Fibroblast of skin of left quadriceps (primary cell): ENCODE data around the gene FERMT2.
A peak's percentile ranks its signal among the peaks of the same experiment; 100 is the strongest.
"Not testable (repeated sequence)": the region's sequence is repeated elsewhere in the genome, so short reads cannot be mapped to it uniquely, and the experiment has no call there.

ENCODE experiments used
- DNase-seq, 2 experiments: peaks; one replicate each; pipeline ENCODE4 v3.0.0-alpha.2; 2013; ENCODE audit warnings: low read depth in 2 of 2

Gene FERMT2

DNA sequence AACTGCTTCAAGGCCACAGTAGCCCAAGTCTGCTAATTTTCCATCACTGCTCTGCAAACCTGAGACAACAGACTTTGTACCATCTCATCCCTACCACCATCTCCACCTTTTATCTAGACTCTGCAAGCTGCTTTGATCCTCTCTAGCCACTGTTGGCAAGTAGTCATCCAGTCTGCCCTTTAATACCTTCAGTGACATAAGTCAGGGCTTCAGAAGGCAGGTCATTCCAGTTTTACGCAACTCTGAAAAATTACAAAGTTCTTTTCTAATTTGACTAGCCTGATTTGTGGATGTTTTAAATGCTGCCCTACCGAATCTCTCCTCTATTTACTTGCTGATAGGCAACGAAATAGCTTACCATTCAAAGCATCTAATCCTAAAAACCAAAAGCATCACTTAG is 2.8 kb downstream of the FERMT2 start:
- DNase-seq, result no peak

DNA sequence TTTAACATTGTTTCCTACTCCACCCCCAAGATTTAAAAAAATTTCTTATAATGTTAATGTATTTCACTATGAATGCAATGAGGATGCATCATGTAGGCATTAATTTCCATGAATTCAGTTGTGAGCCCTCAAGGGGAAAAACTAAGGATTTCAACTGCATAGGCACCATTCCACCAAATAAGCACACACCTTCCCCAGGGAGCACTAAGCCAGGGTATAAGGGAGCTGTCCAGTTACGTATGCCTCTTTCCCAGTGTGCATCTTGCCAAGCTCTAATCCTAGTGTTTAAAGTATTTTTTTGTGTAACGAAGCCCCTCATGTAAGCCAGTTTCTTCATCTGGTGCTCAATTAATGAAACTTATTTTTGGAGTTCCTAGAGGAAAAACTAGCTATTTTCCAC is 6.6 kb downstream of the FERMT2 start:
- no peak for DNase-seq

DNA sequence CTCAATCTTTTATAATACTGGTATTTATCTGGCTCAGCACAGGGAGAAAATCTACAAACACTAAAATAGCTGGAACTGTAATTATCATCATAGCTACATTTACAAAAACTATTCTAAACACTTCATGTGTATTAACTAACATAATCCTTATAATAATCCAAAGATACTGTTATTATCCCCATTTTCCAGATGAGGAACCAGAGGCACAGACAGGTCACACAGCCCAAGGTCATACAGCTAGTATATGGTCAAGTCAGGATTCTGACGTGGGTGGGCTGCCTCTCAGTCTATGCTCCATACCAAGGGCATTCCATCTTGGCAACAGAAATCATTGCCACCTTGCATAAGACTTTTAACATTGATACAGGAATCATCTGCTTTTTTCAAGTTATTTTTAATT is 11.4 kb downstream of the FERMT2 start:
- DNase-seq, result no peak

DNA sequence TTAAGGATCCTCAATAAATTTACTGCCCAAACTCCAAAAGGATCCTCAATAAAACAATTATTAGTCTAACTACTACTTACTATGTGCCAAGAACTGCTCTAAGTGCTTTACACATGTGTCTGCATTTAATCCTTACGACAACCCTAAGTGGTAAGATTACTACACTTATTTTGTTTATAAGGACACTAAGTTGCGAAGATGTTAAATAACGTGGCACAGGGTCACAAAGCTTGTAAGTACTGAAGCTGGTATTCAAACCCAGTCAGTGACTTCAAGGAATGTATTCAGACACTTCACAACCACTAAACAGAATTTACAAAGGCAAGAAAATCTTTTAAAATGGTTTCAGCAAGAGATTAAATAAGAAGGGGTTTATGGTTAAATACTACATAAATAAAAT is 13.0 kb downstream of the FERMT2 start:
- DNase-seq, result no peak

DNA sequence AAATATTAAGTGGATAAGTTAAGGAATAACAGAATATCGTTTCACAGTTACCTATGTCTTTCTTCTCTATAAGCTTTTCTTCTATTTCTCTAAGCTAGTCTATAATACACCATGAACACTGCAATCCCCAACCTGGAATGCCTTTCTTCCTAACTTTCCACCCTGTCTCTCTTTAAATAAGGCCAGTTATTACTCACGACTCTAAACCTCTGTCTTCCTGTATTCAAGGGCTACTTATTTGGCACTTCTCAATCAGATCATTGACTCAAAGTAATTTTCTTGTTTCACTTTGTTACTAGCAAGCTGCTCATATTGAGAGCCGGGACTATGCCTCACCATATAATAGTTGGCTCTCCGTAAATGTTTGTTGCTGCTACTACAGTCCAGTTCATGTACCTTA is 13.5 kb downstream of the FERMT2 start:
- no peak for DNase-seq

DNA sequence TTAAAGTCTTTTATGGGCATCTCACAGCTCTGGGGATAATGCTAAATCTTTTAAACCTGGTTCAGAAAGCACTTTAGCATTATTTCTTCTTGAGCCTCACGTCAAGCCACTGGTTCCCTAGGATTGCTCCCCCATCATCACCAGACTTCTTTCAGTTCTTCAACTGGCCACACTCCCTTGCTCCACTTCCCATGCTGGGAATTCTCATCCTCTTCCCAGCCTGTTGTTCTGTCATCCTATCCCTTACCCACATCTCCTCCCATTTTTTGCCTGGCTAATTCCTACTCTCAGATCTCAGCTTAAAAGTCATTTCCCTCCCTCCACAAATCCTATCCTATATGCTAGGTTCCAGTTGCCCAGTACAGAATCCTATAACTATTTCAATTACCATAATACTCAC is 14.4 kb downstream of the FERMT2 start:
- DNase-seq, result no peak

DNA sequence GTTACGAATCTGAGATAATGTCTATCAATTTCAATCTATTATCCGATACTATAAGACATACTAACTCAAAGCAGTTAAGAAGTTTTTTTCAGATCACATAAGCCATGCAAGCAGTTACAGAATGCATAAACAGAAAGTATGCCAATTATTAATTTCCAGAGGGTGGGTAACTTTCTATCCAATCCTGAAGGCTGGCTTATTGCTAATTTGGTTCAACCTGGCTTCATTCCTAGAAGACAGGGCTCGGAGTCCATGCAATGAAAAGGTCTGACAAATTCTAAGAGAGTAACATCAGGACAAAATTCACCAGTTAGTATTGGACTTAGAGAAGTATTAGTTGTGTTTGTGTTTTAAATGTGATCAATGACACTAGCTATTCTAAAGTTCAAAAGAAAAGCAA is 15.0 kb downstream of the FERMT2 start:
- DNase-seq, result no peak

DNA sequence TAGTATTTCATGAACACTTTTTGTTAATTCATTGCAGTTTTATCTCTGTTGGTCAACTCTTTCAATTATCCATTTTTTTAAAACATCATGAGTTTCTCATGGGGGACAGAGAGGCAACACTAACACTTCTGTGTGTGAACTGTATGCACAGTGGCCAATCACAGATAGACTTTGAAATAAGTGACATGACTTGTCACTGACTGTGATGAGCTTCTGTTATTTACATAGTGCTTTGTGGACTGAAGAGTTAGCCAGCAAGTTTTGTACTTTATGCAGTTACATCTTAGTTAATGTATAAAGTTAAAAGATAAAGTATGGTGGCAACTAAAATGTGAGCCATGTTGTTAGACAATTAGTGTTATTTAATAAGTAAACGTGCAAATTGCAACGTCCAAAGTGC is 16.1 kb downstream of the FERMT2 start:
- no peak for DNase-seq

DNA sequence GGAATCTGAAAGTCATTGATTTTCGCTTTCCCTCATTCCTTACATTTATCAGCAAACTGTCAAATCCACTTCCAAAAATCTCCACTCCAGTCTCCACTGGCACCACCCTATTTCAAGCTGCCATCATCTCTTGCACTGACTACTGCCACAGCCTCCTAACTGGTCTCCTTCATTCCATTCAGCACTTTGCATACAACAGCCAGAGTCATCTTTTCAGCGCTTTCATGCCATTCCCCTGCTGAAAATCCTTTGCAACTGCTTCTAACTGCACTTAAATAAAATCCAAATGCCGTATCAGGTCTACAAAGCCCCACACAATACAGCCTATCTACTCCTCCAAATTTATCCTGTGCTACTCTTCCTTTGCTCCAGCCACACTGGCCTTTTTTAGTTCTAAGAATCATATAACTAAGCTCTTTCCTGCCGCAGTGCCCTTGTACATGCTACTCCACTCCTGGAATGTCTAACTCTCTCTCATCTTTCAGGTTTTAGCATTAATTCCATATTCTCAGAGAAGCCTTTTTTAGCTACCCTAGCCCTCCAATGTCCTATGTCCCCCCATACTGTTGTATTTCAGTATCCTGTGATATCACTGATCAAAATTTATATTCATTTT is 21.6 kb downstream of the FERMT2 start:
- DNase-seq, result no peak

DNA sequence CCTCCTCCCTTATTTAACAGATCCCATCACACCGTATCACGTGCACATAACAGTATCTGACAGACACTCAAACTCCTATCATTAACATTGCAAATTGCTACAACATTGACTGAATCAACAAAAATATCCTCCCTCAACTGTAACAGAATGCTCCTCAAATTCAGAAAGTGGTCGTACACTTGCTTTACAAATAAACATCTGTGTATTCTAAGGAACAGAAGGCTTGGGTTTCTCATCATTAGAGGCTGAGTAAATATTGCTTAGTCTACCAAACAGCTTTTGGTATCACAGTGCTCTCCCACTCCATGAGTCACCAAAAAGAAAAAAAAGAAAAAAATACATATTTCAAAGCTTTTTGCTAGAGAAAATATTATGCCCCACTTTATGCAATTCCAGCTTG is 23.9 kb downstream of the FERMT2 start:
- DNase-seq, result no peak

DNA sequence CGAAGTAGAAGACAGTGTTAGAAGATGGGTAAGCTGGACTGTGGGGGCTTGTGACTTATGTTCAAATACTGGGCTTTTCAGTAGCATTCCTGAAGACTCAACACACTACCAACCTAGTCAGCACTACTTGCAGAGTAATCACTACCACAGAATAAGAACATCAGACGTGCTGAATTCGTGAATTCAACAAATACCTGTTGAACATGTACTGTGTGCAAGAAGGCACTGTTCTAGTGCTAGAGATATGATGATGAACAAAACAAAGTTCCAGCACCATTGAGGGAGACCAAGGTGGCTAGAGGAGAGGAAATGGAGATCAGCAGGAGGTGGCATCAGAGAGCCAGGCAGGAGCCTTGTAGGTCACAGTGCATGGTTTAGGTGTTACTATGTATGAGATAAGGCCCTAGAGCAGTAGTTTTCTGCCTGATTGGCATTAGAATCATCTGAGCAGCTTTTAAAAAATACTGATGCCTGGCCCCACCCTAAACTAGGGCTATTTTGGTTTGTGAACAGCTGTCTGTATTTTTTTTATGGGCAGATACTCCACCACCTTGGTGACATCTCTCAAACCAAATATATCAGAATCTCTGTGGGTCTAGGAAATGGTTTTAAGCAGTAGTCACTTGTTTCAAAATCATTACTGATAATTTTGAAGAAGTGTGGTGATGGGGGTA is 26.8 kb downstream of the FERMT2 start:
- no peak for DNase-seq

DNA sequence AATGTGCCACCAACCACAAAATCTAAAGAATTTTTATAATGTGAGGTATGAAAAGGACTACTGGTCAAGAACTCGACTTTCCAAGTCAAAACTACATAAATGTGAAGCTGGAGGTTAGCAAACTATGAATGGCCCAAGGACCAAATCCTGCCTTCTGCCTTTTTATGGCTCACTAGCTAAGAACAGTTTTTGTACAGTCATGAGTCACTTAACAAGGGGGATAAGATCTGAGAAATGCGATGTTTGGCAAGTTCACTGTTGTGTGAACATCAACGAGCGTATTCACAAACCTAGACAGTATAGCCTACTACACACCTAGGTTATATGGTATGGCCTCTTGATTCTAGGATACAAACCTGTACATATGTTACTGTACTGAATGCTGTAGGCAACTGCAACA is 28.2 kb downstream of the FERMT2 start:
- no peak for DNase-seq

DNA sequence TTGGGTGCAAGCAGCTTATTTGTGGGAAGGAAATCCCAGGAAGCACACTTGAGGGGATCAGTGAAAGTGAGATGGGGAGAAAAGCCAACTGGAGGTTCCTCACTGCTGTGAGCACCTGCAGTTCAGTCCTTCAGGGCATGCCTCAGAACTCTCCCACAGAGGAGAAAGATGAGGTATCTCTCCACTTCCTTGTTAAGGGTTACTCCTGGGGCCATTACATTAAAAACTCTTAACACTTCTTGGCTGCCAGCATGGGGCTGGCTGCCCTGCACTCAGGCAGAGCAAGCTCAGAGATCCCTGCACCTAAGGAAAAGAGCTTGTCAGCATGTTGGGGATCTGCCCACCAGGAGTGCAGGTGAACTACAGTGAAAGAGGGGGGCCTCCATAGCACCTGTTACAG is 28.8 kb downstream of the FERMT2 start:
- no peak for DNase-seq

DNA sequence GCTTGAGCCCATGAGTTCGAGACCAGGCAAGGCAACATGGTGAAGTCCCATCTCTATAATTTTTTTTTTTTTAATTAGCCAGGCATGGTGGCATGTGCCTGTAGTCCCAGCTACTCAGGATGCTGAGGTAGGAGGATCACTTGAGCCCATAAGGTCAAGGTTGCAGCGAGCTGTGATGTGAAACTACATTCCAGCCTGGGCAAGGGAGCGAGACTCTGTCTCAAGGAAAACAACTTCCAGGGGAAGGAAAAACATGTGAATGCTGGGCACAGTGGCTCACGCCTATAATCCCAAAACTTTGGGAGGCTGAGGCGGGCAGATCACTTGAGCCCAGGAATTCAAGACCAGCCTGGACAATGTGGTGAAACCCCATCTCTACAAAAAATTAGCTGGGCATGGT is 30.4 kb downstream of the FERMT2 start:
- DNase-seq, result not testable (repeated sequence)

DNA sequence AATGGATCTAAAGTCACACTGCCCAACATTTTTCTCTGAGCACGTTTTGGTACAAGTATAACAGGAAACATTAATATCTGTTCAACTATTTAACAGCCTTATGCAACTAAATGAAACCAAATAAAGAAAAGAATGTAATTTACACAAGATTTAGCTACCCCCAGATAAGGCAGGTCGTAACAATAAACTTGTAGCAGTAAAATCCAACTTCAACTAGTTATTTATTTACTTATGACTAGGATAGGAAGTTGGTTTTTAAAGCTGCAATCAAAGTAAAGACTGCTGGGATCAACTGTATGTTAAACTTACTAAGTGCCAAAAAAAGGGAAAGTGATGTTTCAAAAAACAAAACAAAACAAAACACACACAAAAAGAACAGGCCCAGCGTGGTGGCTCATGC is 30.9 kb downstream of the FERMT2 start:
- DNase-seq, result peak; percentile 30 to 35

DNA sequence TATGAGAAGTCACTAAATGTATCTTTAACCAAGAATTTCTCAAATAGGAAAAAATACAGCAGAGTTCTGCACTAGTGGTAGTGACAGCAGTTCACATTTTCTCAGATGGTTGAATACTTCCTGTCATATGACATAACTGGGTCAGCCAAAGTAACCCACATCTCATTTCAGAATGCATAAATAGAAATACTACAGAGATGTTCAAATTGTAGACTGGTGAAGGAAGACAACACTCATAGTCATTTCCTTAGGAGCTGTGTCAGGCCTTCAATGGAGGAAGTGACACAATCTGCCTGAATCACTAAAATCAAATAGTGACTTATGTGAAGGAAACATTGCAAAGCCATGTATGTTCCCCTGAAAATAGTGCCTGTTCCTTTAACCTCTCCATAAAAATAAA is 32.4 kb downstream of the FERMT2 start:
- DNase-seq, result no peak

DNA sequence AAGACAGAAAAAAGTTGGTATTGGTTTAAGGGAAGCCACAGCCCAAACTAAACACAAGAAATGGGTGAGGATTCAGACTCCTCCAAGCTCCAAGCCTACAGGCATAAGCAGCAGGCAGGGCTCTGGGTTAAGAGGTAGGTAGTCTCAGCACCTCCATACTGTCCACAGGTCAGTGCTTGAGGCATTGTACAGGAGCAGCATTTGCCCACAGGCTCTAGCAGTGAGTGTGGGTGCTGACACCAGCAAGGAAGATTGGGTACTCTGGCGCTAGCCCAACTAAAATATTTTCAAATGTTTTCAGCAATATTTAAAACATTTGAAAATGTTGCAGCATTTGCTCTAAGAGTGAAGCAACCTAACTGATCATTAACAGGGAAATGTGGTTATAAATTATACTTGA is 33.1 kb downstream of the FERMT2 start:
- no peak for DNase-seq

DNA sequence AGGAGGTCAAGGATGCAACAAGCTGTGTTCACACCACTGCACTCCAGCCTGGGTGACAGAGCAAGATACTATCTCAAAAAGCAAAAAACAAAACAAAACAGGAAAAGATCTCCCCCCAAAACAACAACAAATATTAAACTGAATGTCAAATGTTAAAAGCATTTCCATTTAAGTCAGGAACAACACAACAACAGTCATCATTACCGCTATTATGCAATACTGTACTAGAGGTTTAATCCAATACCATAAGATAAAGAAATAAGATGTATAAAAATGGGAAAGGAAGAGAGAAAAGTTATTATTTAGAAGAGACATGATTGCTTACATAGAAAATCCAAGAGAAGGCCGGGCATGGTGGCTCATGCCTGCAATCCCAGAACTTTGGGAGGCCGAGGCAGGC is 36.6 kb downstream of the FERMT2 start:
- DNase-seq, result no peak

DNA sequence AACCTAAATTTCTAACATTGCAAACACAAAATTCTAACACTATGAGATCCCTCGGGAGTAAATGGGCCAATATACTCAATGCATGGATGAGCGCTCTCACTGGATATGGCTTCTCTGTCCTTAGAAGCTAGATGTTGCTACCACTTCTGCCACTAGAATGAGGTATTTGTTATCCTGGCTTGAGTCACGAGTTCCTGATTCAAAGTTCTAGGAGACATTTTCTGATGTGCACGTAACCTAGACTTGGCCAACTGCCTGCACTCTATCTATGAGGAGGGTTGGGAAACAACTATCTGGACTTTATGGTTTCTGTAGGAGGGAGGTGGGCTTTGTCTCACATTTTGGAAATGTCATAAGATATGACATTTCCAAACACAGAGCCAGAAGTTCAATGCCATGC is 37.6 kb downstream of the FERMT2 start:
- DNase-seq, result no peak

DNA sequence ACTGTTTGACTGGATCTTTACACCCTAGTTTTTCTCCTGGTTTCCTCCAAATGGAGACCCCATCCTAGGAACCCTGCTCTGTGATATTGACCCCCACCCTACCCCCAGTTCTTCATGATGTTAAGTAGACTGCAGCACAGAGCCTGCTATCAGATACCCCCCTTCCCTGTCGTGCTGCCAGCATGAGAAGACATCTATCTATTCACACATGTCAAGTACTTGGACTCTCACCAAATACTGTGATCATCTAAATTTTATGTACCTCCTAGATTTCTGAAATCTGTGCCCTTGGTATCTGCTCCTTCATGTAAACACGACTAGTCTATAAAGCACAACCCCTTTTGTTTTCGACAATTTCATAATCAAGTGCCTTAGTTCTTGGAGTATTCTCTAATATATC is 38.9 kb downstream of the FERMT2 start:
- DNase-seq, result no peak

DNA sequence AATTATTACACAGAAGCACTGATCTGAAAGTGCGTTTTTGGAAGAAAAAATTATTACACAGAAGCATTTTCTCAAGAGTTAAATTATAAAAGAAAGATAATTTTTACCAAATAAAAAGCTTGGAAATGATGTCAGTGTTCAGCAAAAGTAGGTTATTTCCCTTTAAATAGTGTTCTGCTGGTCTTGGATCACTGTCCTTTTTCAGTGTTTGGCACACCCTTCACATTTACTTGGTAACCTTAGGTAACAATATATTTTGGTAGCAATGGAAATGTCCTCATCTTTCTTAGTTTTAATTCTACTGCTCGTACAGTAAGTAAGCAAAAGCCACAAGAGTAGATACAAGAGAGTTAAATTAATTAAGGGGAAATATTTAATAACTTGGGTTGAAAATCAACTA is 40.3 kb downstream of the FERMT2 start:
- DNase-seq, result no peak

DNA sequence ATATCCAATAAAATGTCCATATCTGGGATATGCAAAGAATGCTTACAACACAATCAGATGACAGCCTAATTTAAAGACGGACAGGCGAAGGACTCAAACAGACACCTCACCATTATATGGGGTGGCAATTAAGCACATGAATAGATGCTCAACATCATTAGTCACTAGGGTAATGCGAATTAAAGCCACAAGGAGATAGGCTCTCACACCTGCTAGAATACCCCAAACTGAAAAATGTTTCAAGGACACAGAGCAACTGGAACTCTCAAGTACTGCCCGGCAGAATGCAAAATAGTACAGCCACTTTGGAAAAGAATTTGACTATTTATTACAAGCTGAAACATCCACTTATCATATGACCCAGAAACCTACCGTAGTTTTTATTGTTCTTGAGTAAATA is 42.9 kb downstream of the FERMT2 start:
- no peak for DNase-seq

DNA sequence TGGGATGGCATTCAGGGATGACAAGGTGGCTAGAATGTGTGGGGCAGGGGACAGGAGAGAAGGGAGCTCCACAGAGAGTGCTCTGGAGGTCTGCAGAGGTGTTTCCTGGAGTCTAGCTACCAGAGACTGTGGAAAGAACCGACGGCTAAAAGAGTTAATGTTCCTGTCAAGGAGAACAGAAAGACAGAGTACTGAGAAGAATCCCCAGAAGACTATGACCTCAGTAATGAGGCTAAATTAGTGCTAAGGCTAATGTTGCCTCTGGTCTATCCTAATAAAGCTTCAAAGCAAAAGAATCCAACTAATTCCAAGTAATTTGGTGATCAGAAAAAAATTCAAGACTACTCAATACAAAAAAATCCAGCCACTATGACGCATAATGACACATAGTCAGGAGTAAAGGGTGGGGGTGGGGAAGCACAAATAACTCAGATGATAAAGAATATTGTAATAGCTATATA is 44.7 kb downstream of the FERMT2 start:
- DNase-seq, result peak; percentile 83 to 84
